ENCODE data around the gene IL18. TPM values are rescaled to one million over a fixed set of nuclear protein-coding genes. Genes with fewer than 3 reads are reported as not detected.

Gene IL18
- total RNA-seq, 1 donor from 2014 or later: 72.1 TPM

- FAIRE-seq: no peak
- no peaks in the 10 kb centered on the region for H3K36me3 ChIP-seq (ENCODE audit: control insufficient read depth, insufficient read depth, low read length)
Measured at GRCh38 chr11:112182867-112183266, 19.0 kb upstream of the IL18 start.

GRCh38 chr11:112179601-112180000 is 15.7 kb upstream of the IL18 start:
- DNase-seq (ENCODE audit: low read depth) (no peak), FAIRE-seq (no peak)
- Histone ChIP-seq H3K4me3 (ENCODE audit: low read depth, low read length) (no peak overlapping the region), H3K27me3 (ENCODE audit: control insufficient read depth, insufficient read depth, low read length) (no peaks in the 10 kb centered on the region), H3K36me3 (ENCODE audit: control insufficient read depth, insufficient read depth, low read length) (no peaks in the 10 kb centered on the region)
- TF ChIP-seq CTCF (IDR thresholded peaks at IDR 0.05; ENCODE audit: insufficient read depth, low read length, severe bottlenecking): no peak

More at GRCh38 chr11:112182867-112183266, 19.0 kb upstream of the IL18 start:
- H3K4me3 ChIP-seq (ENCODE audit: low read depth, low read length): no peak overlapping the region
- DNase-seq (ENCODE audit: low read depth): no peak
- no peak for TF ChIP-seq CTCF (IDR thresholded peaks at IDR 0.05; ENCODE audit: insufficient read depth, low read length, severe bottlenecking)
- no peaks in the 10 kb centered on the region for H3K27me3 ChIP-seq (ENCODE audit: control insufficient read depth, insufficient read depth, low read length)

GRCh38 chr11:112178936-112179335 is 15.0 kb upstream of the IL18 start:
- TF ChIP-seq CTCF (IDR thresholded peaks at IDR 0.05; ENCODE audit: insufficient read depth, low read length, severe bottlenecking): no peak
- FAIRE-seq (no peak), DNase-seq (ENCODE audit: low read depth) (no peak)
- Histone ChIP-seq H3K27me3 (ENCODE audit: control insufficient read depth, insufficient read depth, low read length) (no peaks in the 10 kb centered on the region), H3K36me3 (ENCODE audit: control insufficient read depth, insufficient read depth, low read length) (no peaks in the 10 kb centered on the region), H3K4me3 (ENCODE audit: low read depth, low read length) (no peak overlapping the region)

DNA sequence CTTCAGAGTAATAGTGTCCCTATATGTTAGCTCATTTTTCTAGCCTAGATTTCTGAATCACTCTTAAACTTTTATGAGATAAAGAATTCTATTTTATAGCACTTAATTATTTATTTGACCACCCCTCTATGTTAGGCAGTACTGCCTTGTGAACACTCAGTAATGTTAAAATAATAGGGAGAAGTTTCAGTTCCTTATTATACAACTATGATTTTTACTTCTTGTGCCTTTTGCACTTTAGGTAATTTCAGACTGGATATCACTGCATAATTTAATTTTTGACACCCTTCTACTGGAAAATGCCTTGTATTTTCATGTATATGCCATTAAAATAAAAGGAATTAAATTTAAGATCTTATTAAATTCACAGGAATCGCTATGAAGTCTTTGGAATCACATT is 14.5 kb upstream of the IL18 start:
- DNase-seq (ENCODE audit: low read depth): no peak
- Histone ChIP-seq H3K4me3 (ENCODE audit: low read depth, low read length) (no peak overlapping the region), H3K27me3 (ENCODE audit: control insufficient read depth, insufficient read depth, low read length) (no peaks in the 10 kb centered on the region), H3K36me3 (ENCODE audit: control insufficient read depth, insufficient read depth, low read length) (no peaks in the 10 kb centered on the region)
- FAIRE-seq: no peak
- TF ChIP-seq CTCF (IDR thresholded peaks at IDR 0.05; ENCODE audit: insufficient read depth, low read length, severe bottlenecking): no peak

GRCh38 chr11:112177589-112177988 is 13.7 kb upstream of the IL18 start:
- DNase-seq (ENCODE audit: low read depth) (no peak), FAIRE-seq (no peak)
- H3K4me3 ChIP-seq (ENCODE audit: low read depth, low read length): no peak overlapping the region
- H3K36me3 ChIP-seq (ENCODE audit: control insufficient read depth, insufficient read depth, low read length): no peaks in the 10 kb centered on the region
- no peak for TF ChIP-seq CTCF (IDR thresholded peaks at IDR 0.05; ENCODE audit: insufficient read depth, low read length, severe bottlenecking)
- H3K27me3 ChIP-seq (ENCODE audit: control insufficient read depth, insufficient read depth, low read length): no peaks in the 10 kb centered on the region

DNA sequence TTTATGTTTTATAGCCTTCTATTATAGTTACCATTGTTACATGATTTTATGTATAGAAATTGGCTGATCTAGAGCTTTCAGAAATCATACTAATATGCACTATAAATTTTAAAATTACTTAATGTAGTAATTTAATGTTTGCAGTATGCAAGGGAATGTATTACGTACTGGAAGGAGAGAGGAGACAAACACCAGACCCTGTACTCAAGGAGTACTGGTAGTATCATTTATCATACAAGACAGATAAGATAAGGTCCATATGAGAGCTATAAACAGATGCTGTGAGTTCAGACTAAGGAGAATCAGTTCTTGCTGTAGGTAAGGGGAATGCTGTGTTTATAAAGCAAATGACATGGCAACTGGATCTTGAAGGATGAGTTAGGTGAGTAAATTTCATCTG is 12.2 kb upstream of the IL18 start:
- TF ChIP-seq CTCF (IDR thresholded peaks at IDR 0.05; ENCODE audit: insufficient read depth, low read length, severe bottlenecking): no peak
- Histone ChIP-seq H3K27me3 (ENCODE audit: control insufficient read depth, insufficient read depth, low read length) (no peaks in the 10 kb centered on the region), H3K4me3 (ENCODE audit: low read depth, low read length) (no peak overlapping the region), H3K36me3 (ENCODE audit: control insufficient read depth, insufficient read depth, low read length) (no peaks in the 10 kb centered on the region)
- FAIRE-seq (no peak), DNase-seq (ENCODE audit: low read depth) (no peak)

Data from bronchial epithelial cell (primary cell).